NCI-H146 (cell line): ENCODE results near the gene PANX2.

Experiments
- DNase-seq: peaks from one replicate; lab custom pipeline; 2025; lab: John Stamatoyannopoulos, UW

The PANX2 gene

DNA sequence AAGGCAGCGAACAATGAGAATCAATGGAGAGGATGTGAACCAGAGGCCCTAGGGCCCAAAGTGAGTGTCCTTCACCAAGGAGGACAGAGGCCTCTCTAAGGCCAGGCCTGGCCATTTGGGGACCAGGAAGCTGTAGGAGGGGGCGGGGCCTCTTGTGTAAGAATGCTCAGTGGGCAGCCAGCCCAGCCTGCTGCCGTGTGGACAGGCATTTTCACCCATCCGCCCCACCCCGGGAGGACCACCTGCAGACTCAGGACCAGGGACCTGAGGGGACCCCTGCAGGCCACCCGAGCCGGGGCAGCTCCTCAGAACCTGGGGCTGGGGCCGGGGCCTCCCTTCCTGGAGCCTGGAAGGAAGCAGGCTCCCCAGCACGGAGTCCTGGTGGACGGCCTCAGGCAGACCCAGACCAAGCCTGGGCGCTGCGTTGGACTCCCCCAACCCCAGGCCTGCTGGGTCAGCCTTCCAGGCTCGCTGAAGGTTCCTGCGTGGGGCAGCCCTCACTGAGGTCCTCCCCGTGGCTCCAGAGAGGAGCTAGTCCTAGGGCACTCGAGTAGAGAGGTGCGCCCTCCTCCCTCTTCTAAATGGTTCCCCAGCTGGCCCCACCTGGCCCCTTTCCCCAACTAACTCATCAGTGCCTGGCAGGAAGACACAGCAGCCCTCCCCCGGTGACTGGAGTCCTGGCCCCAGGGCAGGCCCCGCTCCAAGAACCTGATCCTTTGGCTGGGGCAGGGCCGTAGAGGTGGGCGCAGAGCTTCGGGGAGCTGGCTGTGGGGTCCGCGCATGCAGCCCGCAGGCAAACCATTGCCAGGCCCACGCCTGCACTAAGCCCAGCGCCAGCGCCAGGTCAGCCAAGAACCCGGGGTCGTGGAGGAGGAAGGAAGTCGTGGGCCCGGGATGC is 13.7 kb downstream of the PANX2 start:
- no peak for DNase-seq

DNA sequence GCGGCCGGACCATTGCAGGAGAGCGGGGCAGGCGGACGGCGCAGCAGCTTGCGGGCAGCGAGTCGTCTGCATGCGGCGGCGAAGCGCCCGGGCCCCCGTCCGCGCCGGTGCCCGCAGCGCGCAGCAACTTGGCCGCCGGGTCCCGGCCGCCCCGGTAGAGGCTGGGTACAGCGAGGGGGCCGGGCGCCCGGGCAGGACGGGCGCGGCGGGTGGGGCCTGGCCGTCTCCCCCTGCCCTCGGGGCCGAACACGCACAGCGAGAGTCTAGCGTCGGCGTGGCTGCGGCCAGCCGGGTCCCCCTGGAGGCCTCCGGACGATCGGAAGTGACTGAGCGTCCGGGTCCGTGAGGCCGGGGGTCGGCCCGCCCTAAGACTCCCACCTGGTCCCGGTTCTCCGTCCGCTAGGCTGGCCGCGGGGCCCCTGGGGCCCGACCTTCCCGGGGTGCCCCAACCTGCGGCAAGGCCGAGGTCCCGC is 14.4 kb downstream of the PANX2 start:
- no peak for DNase-seq

DNA sequence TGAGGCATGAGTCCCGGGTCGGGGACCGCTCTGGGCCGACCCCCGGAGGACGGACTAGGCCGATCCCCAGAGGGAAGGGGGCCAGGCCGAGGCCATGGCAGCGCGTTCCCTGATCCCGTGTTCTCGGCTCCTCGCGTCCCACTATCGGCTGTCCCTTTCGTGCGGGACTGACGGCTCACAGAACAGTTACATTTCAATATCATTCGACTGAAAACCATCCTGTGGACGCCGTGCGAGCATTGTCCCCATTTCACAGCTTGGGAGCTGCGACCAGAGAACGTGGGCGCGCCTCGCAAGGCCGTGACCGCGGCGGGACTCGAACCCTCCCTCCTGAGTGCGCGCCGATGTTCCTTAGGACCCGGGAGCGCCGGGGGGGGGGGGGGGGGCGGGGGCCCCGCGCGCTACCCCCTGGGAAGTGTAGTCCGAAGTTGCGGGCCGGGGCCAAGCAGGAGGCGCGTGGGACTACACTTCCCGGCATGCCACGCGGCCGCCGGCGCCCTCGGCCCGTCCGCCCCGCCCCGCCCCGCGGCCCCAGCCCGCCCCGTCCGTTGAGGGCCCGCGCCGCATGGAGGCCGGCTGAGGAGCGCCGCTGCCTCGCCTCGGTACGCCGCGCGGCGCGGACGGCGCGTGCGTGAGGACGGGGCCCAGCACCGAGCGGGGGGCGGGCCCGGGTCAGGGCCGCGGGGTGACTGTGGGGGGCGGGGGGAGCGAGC is 15.0 kb downstream of the PANX2 start, which contains the start of gene TRABD:
TRABD (plus strand) TSS at position 539 of the 713 bp plus-strand sequence. CDS start 7,148 bp downstream, outside the sequence.
- peak; percentile 84 for DNase-seq

DNA sequence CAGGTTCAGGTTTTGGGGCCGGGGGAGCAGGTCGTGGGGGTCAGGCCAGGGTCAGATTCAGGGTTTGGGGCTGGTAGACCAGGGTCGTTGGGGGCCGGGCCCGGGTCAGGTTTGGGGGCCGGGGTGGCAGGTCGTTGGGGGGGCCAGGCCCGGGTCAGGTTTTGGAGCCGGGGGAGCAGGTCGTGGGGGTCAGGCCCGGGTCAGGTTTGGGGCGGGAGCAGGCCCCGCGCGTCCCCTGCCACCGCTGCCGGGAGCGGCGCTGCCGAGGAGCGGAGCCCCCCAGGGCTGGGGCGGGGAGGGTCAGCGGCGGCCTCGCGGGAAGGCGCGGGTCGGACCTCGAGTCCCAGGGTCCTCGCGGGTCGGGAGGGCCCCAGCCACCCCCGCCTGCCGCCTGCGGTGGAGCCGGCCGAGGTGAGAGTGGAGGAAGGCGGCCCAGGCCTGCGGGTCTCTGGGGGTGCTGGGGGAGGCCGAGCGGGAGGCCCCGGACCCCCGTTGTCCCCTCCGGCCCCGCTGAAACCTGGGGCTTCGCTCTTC is 15.7 kb downstream of the PANX2 start:
- no peak for DNase-seq

DNA sequence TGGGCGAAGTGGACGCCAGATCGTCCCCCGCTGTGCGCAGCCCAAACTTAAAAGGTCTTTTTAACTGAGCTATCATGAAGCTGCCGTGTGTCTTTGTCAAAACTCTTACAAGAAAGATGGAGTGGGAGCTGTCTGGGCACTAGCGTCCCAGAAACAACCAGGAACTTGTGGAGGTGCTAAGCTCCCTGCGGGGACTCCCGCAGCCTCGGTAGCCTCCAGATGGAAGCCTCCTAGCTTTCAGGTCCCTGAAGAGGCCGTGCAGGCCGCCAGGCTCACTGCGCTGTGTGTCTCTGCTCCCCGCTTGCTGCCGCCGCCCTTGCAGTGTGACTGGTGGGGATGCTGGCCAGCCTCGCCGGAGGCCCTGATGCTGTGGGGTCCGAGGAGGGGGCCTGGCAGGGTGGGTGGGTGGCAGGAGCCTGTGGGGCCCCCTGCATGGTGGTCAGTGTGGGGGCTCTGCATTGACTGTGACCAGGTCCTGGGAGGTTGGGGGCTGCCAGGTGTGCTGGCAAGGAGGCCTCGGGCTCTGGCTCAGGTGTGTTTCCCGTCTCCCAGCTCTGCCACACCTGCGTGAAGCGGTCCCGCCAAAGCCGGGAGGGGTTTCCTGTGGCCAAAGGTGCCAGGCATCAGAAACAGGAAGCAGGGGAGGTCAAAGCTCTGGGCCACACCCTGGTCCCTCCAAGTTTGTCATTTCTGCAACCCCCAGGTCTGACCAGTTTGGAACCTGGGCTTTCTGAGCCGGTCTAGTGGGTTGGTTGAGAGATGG is 16.4 kb downstream of the PANX2 start:
- DNase-seq = no peak

DNA sequence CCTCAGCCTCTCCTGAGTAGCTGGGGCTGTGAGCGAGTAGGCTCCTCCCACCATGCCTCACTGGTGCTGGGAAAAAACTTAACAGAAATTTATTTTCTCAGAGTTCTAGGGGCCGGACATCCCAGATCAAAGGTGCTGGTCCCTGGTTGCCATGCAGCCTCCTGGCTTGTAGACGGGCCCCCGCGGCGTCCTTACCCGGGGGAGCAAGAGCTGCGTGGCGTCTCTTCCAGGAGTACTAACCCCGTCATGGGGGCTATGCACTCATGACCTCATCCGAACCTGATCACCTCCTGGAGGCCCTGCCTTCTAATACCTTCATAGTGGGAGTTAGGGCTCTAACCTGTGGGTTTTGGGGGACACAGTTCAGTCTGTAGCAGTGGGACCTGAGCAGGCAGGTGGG is 17.8 kb downstream of the PANX2 start:
- DNase-seq = no peak

DNA sequence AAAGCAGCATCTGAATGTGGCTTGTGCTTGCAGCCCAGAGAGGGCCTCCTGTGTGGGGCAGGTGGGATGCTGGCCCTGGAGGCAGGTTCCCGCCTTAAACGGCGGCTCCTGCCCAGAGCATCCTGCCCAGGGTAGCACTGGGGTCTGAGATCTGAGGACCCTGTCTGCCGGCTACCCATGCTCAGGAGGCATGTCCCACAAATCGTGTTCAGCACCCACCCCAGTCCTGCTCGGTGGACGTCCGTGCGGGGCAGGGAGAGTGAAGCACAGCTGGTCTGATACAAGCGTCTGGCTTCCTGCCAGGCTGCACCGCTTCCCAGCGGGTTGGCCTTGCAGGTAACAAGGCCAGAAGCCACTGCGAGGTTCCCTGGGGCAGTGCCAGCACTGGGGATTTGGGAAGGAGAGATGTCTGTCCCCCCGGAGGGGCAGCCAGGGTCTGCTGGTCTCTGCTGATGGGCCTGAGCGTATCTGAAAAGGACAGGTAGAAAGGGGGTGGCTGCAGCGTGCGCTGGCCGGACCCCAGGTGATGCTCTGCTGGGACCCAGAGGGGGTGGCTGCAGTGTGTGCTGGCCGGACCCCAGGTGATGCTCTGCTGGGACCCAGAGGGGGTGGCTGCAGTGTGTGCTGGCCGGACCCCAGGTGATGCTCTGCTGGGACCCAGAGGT is 18.8 kb downstream of the PANX2 start:
- no peak for DNase-seq

DNA sequence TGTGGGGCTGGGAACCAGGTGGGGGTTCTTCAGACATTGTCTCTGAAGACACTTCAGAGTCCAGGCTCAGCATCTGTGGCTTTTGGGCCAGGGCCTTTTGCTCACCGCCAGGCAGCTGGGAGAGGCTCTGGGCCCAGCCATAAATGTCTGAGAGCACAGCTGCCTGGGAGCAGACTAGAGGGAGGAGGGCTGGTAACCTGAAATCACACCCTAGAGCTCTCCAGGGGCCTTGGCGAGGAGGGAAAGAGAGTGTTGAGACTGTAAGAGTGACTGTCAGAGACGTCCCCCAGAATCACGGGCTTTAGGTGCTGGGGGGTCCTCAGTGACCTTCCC is 19.3 kb downstream of the PANX2 start:
- DNase-seq = no peak

DNA sequence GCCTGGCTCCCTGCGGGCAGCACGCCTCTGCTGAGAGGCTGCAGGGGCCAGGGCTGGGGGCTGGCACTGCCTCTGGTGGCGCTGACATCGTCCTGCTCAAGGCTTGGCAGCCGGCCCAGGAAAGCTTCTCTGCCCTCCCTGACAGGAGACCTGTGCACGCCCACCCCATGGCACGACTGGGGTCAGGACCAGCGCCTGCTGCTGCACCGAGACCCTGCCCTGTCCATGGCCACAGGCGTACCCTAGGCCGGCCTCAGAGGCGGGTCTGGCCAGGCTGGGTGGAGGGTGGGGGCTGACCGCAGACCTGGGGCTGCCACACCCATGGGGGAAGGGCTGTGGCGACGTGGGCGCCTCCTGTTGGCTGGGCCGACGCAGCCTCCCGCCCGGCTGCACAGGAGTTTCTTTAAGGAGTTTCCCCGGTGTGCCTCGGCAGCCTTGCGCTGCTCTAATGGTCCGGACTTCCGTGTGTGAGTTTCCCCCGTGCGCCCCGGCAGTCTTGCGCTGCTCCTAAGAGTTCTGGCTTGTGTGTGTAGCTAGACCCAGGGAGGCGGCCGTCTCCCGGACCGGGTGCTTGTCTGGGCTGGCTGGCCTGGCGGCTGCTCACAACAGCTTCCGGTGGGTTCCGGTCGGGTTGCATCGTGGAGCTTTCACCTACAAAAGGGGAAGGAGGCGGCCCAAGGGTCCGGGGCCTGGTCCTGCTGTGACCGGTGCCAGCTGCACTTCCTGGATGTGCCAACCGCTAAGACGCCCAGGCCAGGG is 19.8 kb downstream of the PANX2 start:
- DNase-seq = no peak

DNA sequence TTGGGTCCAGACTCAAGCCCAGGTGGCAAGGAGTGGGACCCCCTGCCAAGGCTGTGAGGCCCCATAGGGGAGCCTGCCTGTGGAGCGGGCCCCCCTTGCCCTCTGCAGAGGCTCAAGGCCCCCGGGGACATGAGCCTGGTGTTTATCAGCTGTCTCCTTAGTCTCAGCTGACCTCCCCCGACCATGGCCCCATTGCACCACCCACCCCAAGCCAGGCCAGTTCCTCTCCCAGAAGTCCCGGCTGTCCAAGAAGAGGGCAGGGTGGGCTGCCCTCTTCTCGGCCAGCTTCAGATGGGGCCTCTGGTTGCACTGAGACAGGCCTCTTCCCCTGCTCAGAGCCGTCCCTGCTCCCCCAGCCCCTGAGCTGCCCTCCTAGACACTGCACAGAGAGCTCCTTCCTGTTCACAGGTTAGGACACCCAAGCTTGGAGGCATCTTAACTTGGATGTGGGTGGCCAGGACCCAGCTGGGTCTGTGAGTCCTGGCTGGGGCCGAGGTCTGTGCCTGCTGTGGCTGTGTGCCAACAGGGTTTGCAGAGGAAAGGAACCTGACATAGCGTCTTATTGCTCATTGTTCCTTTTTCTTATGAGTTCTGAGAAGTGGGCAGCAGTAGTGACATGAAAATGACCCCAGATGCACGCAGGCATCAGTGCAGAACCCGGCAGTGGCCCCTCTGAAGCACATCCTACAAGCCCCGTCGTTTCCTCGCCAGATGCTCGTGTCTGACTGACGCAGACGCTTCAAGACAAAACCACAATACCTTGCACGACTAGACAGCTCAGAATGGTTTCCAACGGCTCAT is 20.6 kb downstream of the PANX2 start:
- no peak for DNase-seq

DNA sequence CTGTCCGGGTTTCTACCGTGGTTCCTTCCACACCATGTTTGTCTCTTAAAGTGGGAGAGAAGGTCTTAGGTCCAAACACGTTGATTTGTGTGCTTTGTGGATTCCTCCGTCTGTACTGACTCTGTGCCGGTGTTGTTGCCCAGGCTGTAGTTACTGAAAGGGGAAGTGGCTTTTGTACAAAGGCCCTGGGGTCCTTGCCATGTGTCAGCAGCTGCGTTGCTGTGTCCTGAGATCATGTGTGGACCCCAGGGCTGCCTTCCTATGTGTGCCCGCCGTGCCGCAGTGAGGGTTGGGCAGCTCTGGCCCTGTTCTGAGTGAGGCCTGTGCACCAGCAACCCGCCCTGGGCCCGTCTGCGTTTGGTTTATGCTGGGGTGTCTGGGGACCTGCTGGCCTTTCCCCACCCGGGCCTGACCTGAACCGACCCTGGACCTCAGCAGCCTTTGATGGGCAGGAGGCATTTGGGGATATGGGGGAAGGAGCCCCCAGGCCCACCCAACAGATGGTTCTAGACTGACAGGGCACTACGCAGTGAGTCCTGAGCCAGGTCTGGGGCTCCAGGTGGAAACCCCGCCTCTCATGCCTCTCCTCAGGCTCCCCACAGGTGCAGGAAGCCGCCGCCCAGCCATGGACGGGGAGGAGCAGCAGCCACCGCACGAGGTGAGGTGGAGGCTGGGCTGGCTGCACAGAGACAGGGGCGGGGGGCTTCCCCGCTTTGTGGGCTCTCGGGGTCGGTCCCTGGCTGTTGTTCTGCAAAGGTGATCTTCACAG is 22.1 kb downstream of the PANX2 start:
- DNase-seq = no peak

DNA sequence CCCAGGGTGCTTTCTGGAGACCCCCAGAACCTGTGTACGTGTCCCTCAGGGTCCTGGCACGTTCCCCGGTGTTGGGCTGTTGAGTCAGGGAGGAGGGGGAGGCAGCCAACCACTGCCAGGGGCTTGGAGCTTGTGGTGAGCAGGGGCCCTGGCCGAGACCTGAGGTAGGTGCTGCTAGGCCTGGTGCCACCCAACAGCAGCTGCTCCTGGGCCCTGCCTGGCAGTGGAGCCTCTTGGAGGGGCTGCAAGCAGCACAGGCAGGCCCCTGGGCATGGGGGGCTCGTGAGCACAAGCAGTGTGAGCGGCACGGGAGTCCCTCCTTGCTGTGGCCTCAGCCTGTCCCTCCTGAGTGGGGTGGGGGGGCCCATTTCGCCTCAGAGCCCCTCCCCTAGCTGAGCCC is 23.1 kb downstream of the PANX2 start:
- no peak for DNase-seq

DNA sequence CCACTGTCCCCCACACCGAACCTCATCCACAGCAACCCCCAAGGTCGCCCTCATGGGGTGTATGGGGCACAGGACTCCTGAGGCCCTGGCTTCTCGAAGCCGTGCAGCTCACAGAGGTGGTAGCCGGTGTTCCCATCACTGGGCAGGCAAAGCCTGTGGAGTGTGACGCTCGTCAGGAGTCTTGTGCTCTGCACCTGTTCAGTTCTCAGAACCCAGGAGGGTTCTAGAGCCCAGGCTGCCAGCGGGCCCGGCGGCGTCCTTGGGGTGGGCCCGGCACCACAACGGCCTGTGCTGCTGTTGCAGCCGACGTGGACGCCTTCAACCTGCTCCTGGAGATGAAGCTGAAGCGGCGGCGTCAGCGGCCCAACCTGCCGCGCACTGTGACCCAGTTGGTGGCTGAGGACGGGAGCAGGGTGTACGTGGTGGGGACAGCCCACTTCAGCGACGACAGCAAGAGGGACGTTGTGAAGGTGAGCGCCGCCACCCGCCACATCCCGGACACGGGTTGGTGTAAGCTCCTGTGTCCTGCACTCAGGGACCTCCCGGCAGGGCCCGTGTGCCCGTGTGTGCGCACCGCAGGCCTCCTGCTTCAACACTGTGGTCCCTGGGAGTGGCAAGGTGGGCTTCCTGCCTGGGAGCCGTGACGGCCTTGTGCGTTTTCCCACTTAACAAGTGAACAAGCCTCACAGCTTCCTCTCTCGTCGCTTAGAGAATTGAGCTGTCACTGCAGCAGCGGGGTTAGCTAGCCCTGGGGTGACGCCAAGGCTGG is 23.7 kb downstream of the PANX2 start:
- DNase-seq = no peak

DNA sequence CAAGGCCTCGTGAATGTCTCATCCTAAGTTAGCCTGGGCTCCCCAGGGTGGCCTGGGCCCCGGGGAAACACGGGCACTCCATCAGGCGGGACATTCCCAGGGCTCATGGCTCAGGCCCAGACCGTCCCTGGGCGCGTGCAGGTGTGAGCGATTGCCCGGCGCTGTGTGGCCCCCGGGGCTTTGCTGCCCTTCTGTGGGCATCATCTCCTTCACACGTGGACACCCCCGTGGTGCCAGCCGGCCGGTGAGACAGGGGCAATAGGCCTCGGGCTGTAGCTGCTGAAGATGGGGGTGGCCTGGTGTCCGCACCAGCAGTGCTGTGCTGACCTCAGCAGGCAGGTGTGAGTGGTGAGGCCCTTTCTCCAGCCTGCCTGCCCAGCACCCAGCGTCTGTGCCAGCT is 25.7 kb downstream of the PANX2 start:
- no peak for DNase-seq

DNA sequence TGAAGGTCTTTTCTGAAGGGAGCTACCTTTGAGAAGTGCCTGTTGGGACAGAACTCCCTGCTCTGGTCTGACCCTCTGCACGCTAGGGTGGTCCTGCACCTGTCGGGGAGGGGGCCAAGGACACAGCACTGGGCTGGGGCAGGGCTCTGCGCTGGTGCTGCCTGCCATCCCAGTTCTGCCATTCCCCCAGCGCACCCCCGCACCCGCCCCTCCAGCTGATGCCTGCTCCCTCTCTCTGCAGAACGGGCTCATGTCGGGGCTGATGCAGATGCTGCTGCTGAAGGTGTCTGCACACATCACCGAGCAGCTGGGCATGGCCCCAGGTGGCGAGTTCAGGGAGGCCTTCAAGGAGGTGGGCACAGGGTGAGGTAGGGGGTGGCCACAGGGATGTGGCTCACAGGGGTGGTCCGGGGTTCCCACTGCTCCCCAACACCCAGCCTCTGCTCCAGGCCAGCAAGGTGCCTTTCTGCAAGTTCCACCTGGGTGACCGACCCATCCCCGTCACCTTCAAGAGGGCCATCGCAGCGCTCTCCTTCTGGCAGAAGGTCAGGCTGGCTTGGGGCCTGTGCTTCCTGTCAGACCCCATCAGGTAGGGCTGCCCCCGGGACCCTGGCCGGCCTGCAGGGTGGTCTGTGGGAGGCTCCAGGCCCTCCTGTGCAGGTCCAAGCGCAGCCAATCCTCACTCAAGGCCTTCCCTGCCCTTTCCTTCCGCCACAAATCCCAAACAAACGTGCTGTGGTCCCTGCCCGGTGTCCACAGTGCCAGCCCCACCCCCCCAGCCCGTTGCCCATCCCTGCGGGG is 26.7 kb downstream of the PANX2 start:
- DNase-seq = no peak

DNA sequence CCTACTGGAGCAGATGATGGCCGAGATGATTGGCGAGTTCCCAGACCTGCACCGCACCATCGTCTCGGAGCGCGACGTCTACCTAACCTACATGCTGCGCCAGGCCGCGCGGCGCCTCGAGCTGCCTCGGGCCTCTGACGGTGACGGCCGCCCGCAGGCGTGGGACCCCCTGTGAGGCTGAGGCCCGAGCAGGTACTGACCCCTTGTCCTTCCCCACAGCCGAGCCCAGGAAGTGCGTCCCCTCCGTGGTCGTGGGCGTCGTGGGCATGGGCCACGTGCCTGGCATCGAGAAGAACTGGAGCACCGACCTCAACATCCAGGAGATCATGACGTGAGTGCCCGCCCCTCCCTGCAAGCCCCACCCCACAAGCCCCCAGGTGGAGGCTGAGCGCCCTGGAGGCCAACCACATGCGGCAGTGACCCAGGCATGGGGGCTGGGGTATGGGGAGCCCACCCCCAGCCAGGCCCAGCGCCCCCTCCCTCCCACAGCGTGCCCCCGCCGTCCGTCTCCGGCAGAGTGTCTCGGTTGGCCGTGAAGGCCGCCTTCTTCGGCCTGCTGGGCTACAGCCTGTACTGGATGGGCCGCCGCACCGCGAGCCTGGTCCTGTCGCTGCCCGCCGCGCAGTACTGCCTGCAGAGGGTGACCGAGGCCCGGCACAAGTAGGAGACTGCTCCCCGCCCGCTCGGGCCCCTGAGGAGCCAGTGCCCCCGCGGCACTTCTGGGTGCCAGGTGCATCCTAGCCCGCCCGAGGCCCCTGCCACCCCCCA is 27.5 kb downstream of the PANX2 start:
- no peak for DNase-seq

DNA sequence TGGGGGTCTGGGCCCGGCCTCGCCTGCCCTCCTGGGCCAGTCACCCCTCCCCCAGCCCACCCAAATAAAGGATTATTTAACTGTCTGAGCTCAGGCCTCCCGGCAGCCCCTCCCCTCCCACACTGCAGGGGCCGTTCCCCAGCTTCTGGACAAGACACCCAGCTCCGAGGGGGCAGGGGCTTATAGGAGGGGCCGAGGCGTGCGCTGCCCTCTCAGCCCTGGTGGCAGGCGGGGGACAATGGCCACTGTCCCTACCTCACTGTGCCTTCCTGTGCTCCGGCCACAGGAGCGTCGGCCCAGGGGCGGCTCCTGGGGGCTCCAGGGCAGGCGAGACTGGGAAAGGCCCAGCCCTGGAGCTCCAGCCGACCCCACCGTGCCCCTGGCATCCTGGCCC is 28.1 kb downstream of the PANX2 start:
- no peak for DNase-seq
